Bronchial epithelial cell (primary cell): Measurements from ENCODE around the gene TRMT61B. TPM values are rescaled to one million over a fixed set of nuclear protein-coding genes. Genes with fewer than 3 reads are reported as not detected.

Source experiments
- DNase-seq: peaks from one replicate; pipeline ENCODE4 v3.0.0-alpha.2; 2010; ENCODE audit warnings: low read depth
- FAIRE-seq: peaks from 2 replicates; lab custom pipeline; 2011; peaks lifted over from hg19 to GRCh38; lab: Jason Lieb, UNC
- H3K27me3 ChIP-seq: 2 replicates; pipeline ENCODE4 v1.5.1; 2011; ENCODE audit warnings: low read length; ENCODE audit not compliant: control insufficient read depth, insufficient read depth
- H3K36me3 ChIP-seq: 2 replicates; pipeline ENCODE4 v1.5.1; 2011; ENCODE audit warnings: low read length; ENCODE audit not compliant: control insufficient read depth, insufficient read depth
- H3K4me3 ChIP-seq: 2 replicates; pipeline ENCODE4 v1.5.1; 2011; ENCODE audit warnings: mild to moderate bottlenecking, low read depth, low read length, control low read depth
- CTCF ChIP-seq: IDR thresholded peaks from 2 replicates; pipeline ENCODE4 v1.5.1; 2011; ENCODE audit warnings: mild to moderate bottlenecking, moderate library complexity, low read length, control low read depth, inconsistent platforms; ENCODE audit not compliant: insufficient read depth, severe bottlenecking
- total RNA-seq: library from RNA; depleted of rRNA; stranded (reverse); fragments of >200 nt; gene quantifications from 2 replicates; pipeline ENCODE4 v1.2.1, GENCODE V29; 2014

Gene TRMT61B
- total RNA-seq, 1 donor from 2014 or later = 16.1 TPM

- Histone ChIP-seq H3K4me3 (peak within 1 kb of the TSS; percentile 45), H3K36me3 (no peaks in the 10 kb centered on the region), H3K27me3 (no peaks in the 10 kb centered on the region)
- no peak for TF ChIP-seq CTCF
- DNase-seq (peak; percentile 42), FAIRE-seq (no peak)
These were observed 59.5 kb downstream of the TRMT61B start, which contains the start of gene SPDYA for GRCh38 chr2:28810384-28811285. Gene SPDYA, plus strand, starts transcription at chr2:28810834. Its CDS starts 5,181 bp downstream, at chr2:28816015.

- no peaks in the 10 kb centered on the region for H3K36me3 ChIP-seq
- peak overlapping the region; percentile 45 for H3K4me3 ChIP-seq
- TF ChIP-seq CTCF = no peak
- H3K27me3 ChIP-seq = no peaks in the 10 kb centered on the region
- peak; percentile 41 for DNase-seq
- no peak for FAIRE-seq
These were observed 60.2 kb downstream of the TRMT61B start for GRCh38 chr2:28809927-28810326.

GRCh38 chr2:28802975-28803429 lies 67.1 kb downstream of the TRMT61B start:
- no peak for DNase-seq
- no peak overlapping the region for H3K4me3 ChIP-seq
- no peak for TF ChIP-seq CTCF
- no peaks in the 10 kb centered on the region for H3K27me3 ChIP-seq
- H3K36me3 ChIP-seq = no peaks in the 10 kb centered on the region
- no peak for FAIRE-seq

- Histone ChIP-seq H3K36me3 (no peaks in the 10 kb centered on the region), H3K27me3 (no peaks in the 10 kb centered on the region), H3K4me3 (no peak overlapping the region)
- DNase-seq = peak; percentile 73
- no peak for FAIRE-seq
- TF ChIP-seq CTCF = no peak
These were observed 68.4 kb downstream of the TRMT61B start for GRCh38 chr2:28801726-28802125.

Other genes with a start within 250 kb of the TRMT61B start
- gene PPP1CB, start 118.5 kb downstream of the TRMT61B start, total RNA-seq = 328 and 365 TPM in 2 replicates
- gene SPDYA, start 59.5 kb downstream of the TRMT61B start, total RNA-seq = 0.79 and 1.4 TPM in 2 replicates
- gene WDR43, start 24.4 kb upstream of the TRMT61B start, total RNA-seq = 54.9 and 117 TPM in 2 replicates
- under 0.01 TPM in 1 of 2 replicates, not detected in the other for gene TOGARAM2, start 111.0 kb upstream of the TRMT61B start, total RNA-seq
- gene PCARE, start 204.2 kb upstream of the TRMT61B start, total RNA-seq = not detected in 2 replicates
- 102 and 144 TPM in 2 replicates for gene CLIP4, start 245.1 kb upstream of the TRMT61B start, total RNA-seq